HuH-7 (cell line): ENCODE results near the gene CCSAP.
"Not testable (repeated sequence)": the region's sequence is repeated elsewhere in the genome, so short reads cannot be mapped to it uniquely, and the experiment has no call there.

Experiments used
- DNase-seq: peaks from one replicate; pipeline ENCODE4 v3.0.0; 2011; ENCODE audit warnings: low spot score

Gene CCSAP, protein sequence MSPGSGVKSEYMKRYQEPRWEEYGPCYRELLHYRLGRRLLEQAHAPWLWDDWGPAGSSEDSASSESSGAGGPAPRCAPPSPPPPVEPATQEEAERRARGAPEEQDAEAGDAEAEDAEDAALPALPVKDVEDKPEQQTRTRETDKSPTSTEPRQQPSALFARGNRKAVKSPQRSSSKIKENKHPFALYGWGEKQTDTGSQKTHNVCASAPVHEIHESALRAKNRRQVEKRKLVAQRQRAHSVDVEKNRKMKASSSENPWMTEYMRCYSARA

DNA sequence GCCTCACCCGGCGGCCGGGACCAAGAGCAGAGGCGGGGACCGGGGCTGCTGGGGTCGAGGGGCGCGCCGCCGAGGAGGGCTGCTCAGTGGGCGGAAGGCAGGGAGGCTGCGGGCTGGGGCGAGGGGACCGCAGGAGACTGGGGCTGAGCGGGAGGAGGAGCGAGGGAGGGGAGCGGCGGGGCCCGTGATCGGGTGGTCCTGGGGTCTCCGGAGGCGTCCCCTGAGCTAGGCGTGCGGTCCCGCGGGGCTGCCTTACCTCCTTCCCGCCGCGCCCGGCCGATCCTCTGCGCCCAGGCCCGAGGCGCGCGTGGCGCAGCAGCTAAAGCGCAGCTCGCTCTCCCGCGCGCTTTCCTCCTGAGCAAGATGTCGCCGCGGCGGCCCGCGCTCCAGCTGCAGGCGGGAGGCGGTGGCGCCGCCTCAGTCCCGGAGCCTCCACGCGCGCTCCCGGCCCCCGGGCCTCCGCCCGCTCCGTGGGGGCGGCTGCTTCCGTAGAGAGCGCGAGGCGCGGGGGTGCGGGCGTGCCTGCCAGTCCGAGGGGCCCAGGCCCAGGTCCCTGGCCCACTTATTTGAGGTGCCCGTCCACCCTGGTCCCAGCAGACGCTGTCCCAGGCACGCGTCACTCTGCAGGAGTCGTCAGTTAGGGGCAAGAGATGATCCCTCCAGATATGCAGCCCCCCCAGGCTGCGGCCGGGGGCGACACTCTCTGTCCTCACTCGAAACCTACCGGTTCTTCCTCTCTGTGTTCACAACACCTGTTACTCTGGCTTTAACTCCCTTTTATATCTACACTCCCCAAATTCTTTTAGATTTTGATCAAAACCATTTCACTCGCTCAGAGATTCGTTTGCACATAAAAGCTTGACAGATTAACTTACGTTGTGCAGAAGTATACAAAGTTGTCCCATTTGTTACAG is at the start of gene CCSAP:
CCSAP (minus strand) TSS at position 392 of the 914 bp plus-strand sequence. CDS start 582 bp downstream, outside the sequence.
- peak; percentile 63 for DNase-seq

DNA sequence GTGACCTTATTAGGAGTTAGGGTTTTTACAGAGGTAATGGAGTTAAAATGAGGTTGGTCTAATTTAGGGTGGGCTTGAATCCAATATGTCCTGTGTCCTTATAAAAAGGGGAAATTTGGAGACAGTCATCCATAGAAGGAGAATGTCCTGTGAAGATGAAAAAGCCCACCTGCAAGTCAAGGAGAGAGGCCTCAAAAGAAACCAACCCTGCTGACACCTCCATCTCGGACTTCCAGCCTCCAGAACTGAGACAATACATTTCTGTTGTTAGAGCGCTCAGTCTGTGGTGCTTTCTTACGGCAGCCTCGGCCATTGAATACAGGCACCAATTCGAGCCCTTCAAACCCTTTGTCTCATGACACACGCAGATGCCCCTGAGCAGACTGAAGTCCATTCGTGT is 47.3 kb upstream of the CCSAP start:
- DNase-seq: no peak

DNA sequence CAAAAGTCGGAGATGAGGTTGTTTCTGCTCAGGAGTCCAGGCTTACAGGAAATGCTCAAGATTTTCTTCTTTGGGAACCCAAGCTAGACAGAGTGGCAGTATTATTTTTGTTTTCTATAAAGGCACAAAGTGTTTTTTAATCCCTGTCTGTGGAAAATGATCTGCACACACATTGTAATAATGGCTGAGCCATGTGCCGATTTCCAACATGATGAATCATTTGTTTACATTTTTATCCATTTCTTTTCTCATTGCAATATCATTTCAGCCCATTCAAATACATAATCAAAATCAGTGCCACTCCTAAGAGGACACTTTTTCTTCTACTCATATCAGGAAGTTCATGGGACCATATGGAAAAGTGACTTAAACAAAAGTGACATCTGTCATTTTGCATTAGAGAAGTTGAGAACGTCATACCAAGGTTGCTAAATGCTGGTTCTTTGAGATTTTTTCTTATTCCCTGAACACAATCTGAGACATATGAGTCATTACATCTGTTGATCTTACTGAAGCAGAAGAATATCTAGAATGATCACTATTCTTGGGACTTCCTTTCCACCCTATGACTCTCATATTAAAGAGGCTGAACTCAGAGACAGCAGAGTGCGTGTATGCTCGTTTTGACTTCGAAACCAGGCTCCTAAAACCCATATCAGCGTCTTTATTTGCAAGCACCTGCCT is 46.2 kb upstream of the CCSAP start:
- no peak for DNase-seq

GRCh38 chr1:229385853-229386456 is 43.1 kb upstream of the CCSAP start:
- no peak for DNase-seq

DNA sequence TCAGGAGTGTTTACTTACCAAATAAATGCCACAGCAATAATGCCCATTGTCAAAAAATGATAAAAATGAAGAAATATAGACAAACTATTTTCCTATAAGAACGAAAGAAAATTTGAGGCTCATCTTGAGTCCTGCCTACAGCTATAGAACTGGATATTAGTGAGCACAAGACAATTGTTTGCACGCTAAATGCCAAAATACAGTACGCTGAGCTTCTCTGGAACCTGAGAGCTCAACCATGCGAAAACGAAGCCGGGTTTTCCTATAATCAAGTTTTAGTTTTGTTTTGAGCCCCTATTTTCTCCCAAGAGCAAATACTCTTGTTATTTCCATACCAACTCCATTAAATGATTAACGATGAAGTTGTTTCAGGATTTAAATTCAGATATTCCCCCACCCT is 42.0 kb upstream of the CCSAP start:
- no peak for DNase-seq

GRCh38 chr1:229383961-229384360 is 41.1 kb upstream of the CCSAP start:
- no peak for DNase-seq

GRCh38 chr1:229383188-229383587 is 40.3 kb upstream of the CCSAP start:
- no peak for DNase-seq

DNA sequence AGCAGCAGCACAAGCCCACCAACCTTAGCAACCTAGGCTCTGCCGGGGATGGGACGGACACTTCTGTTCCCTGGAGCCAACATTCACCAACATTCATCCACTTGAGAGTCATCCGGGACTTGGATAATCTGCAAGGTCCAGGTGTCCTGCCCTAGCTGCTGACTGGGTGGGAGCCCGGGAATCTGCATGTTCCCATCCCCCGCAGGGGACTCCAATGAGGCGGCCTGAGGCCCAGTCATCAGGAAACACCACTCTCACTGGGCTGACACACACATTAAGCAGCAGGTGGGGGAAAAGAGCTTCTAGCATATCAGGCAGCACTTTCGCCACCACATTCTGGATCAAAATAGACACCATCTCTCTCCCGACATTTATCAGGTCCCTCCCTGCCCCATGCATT is 38.4 kb upstream of the CCSAP start:
- DNase-seq: no peak

DNA sequence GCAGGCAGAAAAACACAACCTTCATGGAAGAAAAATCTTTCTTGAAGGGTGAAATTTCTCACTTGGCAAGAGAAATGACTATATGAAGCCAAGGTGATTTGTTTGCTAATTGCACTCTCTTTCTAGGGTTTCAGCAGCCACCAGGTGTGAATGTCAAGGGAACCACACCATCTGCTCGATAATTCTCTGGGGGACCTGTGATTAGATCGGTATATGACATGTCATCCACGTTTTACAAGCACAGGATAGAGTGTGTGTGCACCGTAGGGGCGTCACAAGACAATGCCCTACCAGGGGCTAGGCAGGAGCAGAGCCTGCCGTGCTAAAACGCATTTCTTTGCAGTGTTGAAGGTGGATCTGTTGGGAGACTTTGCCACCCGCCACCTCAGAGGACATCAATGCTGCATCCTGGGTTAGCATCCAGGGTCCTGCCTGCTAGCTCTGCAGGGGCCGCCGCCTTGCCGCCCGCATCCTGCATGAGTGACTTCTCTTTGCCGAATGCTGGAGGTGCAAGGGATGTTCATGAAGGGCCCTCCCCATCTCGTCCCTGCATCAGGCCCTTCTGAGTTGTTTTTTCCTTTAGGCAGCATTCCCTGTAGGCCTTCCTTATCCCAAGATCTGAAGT is 37.8 kb upstream of the CCSAP start:
- no peak for DNase-seq

GRCh38 chr1:229379846-229380245 is 37.0 kb upstream of the CCSAP start:
- DNase-seq: no peak

DNA sequence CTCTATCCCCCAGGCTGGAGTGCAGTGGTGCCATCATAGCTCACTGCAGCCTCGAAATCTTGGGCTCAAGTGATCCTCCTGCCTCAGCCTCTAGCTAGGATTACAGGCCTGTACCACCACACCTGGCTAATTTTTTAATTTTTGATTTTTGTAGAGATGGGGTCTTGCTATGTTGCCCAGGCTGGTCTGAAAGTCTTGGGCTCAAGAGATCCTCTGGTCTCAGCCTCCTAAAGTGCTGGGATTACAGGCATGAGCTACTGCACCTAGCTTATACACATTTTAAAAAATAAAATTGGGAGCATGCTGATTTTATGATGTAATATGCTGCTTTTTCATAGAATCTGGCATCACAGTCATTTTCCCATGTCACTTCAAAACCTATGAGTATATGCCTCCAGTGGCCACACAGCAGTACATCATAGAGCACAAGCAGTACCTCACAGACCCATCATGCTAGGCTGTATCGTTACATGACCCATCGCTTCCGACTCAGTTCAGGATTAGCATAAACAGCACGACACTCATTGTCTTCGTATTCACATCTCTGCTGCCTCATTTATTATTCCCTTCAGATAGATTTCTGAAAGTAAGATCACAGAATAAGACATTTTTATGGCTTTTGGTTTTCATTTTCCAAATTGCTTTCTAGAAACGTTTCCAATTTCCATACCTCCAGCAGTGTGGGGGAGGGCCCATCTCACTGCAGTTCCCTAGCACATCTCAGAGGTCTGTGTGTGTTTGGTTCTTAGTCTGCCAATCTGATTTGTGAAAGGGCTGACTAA is 35.9 kb upstream of the CCSAP start:
- peak; percentile 35 for DNase-seq

DNA sequence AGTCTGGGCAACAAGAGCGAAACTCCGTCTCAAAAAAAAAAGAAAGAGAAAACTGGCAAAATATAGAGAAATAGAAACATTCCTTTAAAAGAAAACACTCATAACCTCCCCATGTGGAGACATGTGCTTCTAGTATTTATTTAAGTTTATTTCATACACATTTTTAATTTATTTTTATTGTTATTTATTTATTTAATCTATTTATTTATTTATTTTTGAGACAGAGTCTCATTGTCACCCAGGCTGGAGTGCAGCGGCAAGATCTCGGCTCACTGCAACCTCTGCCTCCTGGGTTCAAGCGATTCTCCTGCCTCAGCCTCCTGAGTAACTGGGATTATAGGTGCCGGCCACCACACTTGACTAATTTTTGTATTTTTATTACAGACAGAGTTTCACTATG is 35.2 kb upstream of the CCSAP start:
- DNase-seq: not testable (repeated sequence)

DNA sequence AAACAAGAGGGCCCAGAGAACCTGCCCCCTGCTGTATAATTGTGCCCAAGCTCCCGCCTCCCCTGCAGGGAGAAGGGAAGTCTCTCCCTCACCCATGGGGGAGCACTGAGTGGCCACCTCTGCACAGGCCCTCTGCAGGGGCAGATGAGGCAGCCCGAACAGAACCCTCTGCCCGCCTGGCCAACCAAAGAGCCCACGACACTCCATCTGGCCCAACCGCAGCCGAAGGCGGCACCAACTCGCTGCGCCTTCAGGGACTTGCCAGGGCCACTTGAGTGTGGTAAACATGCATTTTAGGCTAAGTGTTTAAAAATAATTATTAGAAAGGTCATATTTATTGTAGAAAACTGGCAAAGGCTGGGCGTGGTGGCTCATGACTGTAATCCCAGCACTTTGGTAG is 34.6 kb upstream of the CCSAP start:
- no peak for DNase-seq

- DNase-seq: no peak
Observed at GRCh38 chr1:229376521-229376920, 33.7 kb upstream of the CCSAP start.

DNA sequence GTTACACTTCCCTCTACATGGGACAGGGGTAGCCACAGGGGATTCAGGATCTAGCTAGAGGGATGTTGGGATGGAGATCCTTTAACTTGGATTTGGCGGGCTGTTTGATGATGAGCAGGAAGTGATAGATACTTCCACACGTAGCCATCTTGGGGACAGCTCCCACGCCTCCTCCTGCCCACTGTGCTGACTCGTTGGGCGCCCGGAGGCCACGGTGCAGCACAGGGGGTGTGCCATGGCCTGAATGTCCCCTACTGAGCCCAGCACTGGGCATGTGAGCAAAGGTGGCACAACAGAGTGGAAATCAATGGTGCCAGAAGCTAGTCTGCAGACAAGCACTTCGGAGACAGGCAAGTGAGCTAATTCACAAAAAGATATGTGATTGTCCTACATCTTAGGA is 31.6 kb upstream of the CCSAP start:
- DNase-seq: no peak

- no peak for DNase-seq
Observed at GRCh38 chr1:229373395-229373794, 30.5 kb upstream of the CCSAP start.

DNA sequence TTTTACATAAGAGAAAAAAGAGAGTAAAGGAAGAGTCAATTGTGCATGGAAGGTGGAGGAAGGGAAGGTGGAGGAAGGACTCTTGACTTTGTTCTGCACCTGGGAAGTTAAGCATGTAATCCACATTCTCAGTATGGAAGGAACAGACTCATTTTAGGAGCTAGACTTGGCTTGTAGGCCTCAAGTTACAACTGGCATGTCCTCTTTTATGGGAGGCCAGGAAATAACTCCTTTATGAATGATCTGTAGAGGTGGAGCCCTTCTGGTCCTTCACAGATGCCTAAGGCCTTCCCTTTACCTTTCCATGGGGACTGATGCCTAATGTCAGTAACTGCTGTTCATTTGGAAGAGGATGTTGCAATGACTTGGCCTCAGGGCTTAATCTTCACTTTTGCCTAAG is 29.4 kb upstream of the CCSAP start:
- no peak for DNase-seq

GRCh38 chr1:229371624-229372023 is 28.8 kb upstream of the CCSAP start:
- no peak for DNase-seq

GRCh38 chr1:229370601-229371021 is 27.8 kb upstream of the CCSAP start:
- no peak for DNase-seq

- DNase-seq: no peak
Observed at GRCh38 chr1:229368347-229368746, 25.5 kb upstream of the CCSAP start.

- no peak for DNase-seq
Observed at GRCh38 chr1:229365569-229365968, 22.7 kb upstream of the CCSAP start.
